ENCODE measurements around the gene ASB2. TPM values are rescaled to one million over a fixed set of nuclear protein-coding genes. Genes with fewer than 3 reads are reported as not detected.
A peak's percentile ranks its signal among the peaks of the same experiment; 100 is the strongest.

ASB2 gene
- polyA plus RNA-seq, 1 of the 3 experiments (the other 2 are of a cell fraction): 0.15 TPM

GRCh38 chr14:93986955-93987354 lies 10.6 kb upstream of the ASB2 start:
- ChIA-PET CTCF (interaction anchor here (1.1 to 6.5 kb wide), 5 partner anchors 10 to 150 kb away, joined by 3 to 38 read pairs (median 4); partner anchors contain the start of gene CCDC197), POLR2A (no interaction called here)
- H3K27ac ChIP-seq (ENCODE audit: low read depth in 2 of 2, low read length in 1 of 2): no peak overlapping the region
- no peak overlapping the region for H3K4me3 ChIP-seq (ENCODE audit: low read depth in 2 of 2, low read length in 1 of 2)
- TF ChIP-seq NRF1 (IDR thresholded peaks at IDR 0.05; ENCODE audit: low read depth, low read length): no peak
- no peak for TF ChIP-seq USF2 (IDR thresholded peaks at IDR 0.05; ENCODE audit: borderline replicate concordance, low read depth, low read length)
- TF ChIP-seq RAD21 (IDR thresholded peaks at IDR 0.05; ENCODE audit: low read length): no peak
- no peaks in the 10 kb centered on the region for H3K36me3 ChIP-seq (replicated peaks in 1 of 2; ENCODE audit: control insufficient read depth in 1 of 2, insufficient read depth in 2 of 2, low read length in 1 of 2)
- no peak overlapping the region for H3K4me2 ChIP-seq
- no peak overlapping the region for H2AFZ ChIP-seq (ENCODE audit: low read depth)
- H4K20me1 ChIP-seq (ENCODE audit: insufficient read depth): no peaks in the 10 kb centered on the region
- H3K9ac ChIP-seq: no peak overlapping the region
- peaks cover 5 to 7% of the 10 kb centered on the region in 2 experiments; a peak in 2 of 4 replicates for H3K4me1 ChIP-seq (ENCODE audit: control insufficient read depth in 1 of 2, insufficient read depth in 2 of 2, low read depth in 1 of 2, low read length in 1 of 2)
- H3K27me3 ChIP-seq (ENCODE audit: insufficient read depth): no peaks in the 10 kb centered on the region
- no peaks in the 10 kb centered on the region for H3K9me3 ChIP-seq
- 82% methylated on average over 5 of the region's 9 CpGs for WGBS (ENCODE audit: low lambda C conversion rate)
- H3K79me2 ChIP-seq (ENCODE audit: insufficient read depth): no peaks in the 10 kb centered on the region
- no peaks in the 10 kb centered on the region for H3F3A ChIP-seq (replicated peaks; ENCODE audit: insufficient read depth)
- H3K9me2 ChIP-seq: no peaks in the 10 kb centered on the region
- no peak for DNase-seq

- no peak overlapping the region for H2AFZ ChIP-seq (ENCODE audit: low read depth)
- no peak overlapping the region for H3K27ac ChIP-seq (ENCODE audit: low read depth in 2 of 2, low read length in 1 of 2)
- no peaks in the 10 kb centered on the region for H3K9me3 ChIP-seq
- no peaks in the 10 kb centered on the region for H3K9me2 ChIP-seq
- peak; percentile 47 for DNase-seq
- TF ChIP-seq NRF1 (IDR thresholded peaks at IDR 0.05; ENCODE audit: low read depth, low read length) (no peak), FOSL2 (IDR thresholded peaks at IDR 0.05; ENCODE audit: borderline replicate concordance, low read depth) (peak; percentile 24; the same call in 1 of the 2 replicates), MAX (IDR thresholded peaks at IDR 0.05; ENCODE audit: low read depth) (peak; percentile 47; the same call in 1 of the 2 replicates), GABPA (IDR thresholded peaks at IDR 0.05; ENCODE audit: low read depth) (no peak), RAD21 (IDR thresholded peaks at IDR 0.05; ENCODE audit: low read length) (peak; percentile 29; the same call in 1 of the 2 replicates), MEF2A (IDR thresholded peaks at IDR 0.05; ENCODE audit: borderline replicate concordance, low read depth) (no peak), EP300 (IDR thresholded peaks at IDR 0.05; ENCODE audit: borderline replicate concordance in 1 of 2, low read depth in 1 of 2, low read length in 1 of 2) (no peak), CHD2 (IDR thresholded peaks at IDR 0.05; ENCODE audit: low read length, partially characterized antibody) (no peak), TEAD4 (IDR thresholded peaks at IDR 0.05; ENCODE audit: borderline replicate concordance, insufficient read depth) (0 out of 2 replicates have a peak, but pooled peaks have one; percentile 20), CTCF (IDR thresholded peaks at IDR 0.05) (peak; percentile 58)
- H3K27me3 ChIP-seq (ENCODE audit: insufficient read depth): no peaks in the 10 kb centered on the region
- H3K9ac ChIP-seq: no peak overlapping the region
- CTCF ChIA-PET: interaction anchor here (1.6 to 6.5 kb wide), 5 partner anchors 13 to 49 kb away, joined by 5 to 38 read pairs (median 7); partner anchors contain the start of gene CCDC197
- H3K4me1 ChIP-seq (ENCODE audit: control insufficient read depth in 1 of 2, insufficient read depth in 2 of 2, low read depth in 1 of 2, low read length in 1 of 2): peaks cover 5 to 7% of the 10 kb centered on the region in 2 experiments; a peak in 2 of 4 replicates
- no peaks in the 10 kb centered on the region for H3K79me2 ChIP-seq (ENCODE audit: insufficient read depth)
- H3F3A ChIP-seq (replicated peaks; ENCODE audit: insufficient read depth): no peaks in the 10 kb centered on the region
- H3K4me2 ChIP-seq: no peak overlapping the region
- POLR2A ChIA-PET: no interaction called here
- no peaks in the 10 kb centered on the region for H3K36me3 ChIP-seq (replicated peaks in 1 of 2; ENCODE audit: control insufficient read depth in 1 of 2, insufficient read depth in 2 of 2, low read length in 1 of 2)
- WGBS (ENCODE audit: low lambda C conversion rate): 49% methylated on average over 7 of the region's 7 CpGs
- H3K4me3 ChIP-seq (ENCODE audit: low read depth in 2 of 2, low read length in 1 of 2): no peak overlapping the region
- no peaks in the 10 kb centered on the region for H4K20me1 ChIP-seq (ENCODE audit: insufficient read depth)
These were observed 8.6 kb upstream of the ASB2 start for GRCh38 chr14:93984987-93985410.

Measured in SK-N-SH (cell line).